ENCODE results near the gene CLP1.

DNA sequence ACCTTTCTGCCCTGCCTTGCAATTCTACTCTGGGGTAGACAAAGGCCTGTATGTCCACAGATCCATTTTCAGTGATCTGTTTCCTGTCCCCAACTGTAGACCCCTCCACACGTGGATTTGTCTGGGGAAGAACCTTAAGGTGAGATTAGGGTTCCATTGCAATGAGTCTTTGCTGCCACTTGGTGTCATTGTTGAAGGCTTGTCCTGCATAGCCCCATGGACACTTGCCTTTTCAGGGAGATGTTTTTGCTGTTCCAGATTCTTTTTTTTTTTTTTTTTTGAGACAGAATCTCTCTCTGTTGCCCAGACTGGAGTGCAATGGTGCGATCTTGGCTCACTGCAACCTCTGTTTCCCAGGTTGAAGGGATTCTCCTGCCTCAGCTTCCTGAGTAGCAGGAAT, 38.2 kb upstream of the CLP1 start:
- TF ChIP-seq POLR2A (IDR thresholded peaks at IDR 0.05) = no peak
- TF ChIP-seq, protein P1, sequence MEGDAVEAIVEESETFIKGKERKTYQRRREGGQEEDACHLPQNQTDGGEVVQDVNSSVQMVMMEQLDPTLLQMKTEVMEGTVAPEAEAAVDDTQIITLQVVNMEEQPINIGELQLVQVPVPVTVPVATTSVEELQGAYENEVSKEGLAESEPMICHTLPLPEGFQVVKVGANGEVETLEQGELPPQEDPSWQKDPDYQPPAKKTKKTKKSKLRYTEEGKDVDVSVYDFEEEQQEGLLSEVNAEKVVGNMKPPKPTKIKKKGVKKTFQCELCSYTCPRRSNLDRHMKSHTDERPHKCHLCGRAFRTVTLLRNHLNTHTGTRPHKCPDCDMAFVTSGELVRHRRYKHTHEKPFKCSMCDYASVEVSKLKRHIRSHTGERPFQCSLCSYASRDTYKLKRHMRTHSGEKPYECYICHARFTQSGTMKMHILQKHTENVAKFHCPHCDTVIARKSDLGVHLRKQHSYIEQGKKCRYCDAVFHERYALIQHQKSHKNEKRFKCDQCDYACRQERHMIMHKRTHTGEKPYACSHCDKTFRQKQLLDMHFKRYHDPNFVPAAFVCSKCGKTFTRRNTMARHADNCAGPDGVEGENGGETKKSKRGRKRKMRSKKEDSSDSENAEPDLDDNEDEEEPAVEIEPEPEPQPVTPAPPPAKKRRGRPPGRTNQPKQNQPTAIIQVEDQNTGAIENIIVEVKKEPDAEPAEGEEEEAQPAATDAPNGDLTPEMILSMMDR (IDR thresholded peaks at IDR 0.05) = no peak

Measured in heart left ventricle (tissue), 13 donors.